Large intestine (tissue), 3 donors: Measurements from ENCODE around the gene ACBD5. TPM values are rescaled to one million over a fixed set of nuclear protein-coding genes. Genes with fewer than 3 reads are reported as not detected.

ENCODE experiments used
- DNase-seq, 2 donors: peaks; one replicate each; pipeline versions ENCODE4 v3.0.0 to v3.0.0-alpha.2; 2013
- H3K27ac ChIP-seq: one replicate; pipeline ENCODE4 v1.5.1; 2013; ENCODE audit warnings: low read length
- H3K27me3 ChIP-seq: 2 replicates; pipeline ENCODE4 v1.6.1; 2013; ENCODE audit warnings: low read length; ENCODE audit not compliant: control insufficient read depth, insufficient read depth
- H3K36me3 ChIP-seq: 2 replicates; pipeline ENCODE4 v1.6.1; 2013; ENCODE audit warnings: low read length; ENCODE audit not compliant: control insufficient read depth, insufficient read depth
- H3K4me1 ChIP-seq: one replicate; pipeline ENCODE4 v1.6.1; 2013; ENCODE audit warnings: low read length; ENCODE audit not compliant: control insufficient read depth, insufficient read depth
- H3K4me3 ChIP-seq: one replicate; pipeline ENCODE4 v1.5.1; 2013; ENCODE audit warnings: low read length
- H3K9me3 ChIP-seq: one replicate; pipeline ENCODE4 v1.6.1; 2013; ENCODE audit warnings: mild to moderate bottlenecking, low read depth, low read length, moderate library complexity; ENCODE audit not compliant: control insufficient read depth
- WGBS: methylation state at CpG from one replicate; pipeline ENCODE4 v1.1.5; 2013; ENCODE audit warnings: low lambda C conversion rate; ENCODE audit not compliant: insufficient coverage; 5-methylcytosine and 5-hydroxymethylcytosine counted together
- polyA plus RNA-seq: library from polyadenylated mRNA; unstranded; fragments of 120-200 nt; gene quantifications from one replicate; pipeline ENCODE4 v1.2.1, GENCODE V29; 2013

The ACBD5 gene
- polyA plus RNA-seq, 1 donor = 44.0 TPM

DNA sequence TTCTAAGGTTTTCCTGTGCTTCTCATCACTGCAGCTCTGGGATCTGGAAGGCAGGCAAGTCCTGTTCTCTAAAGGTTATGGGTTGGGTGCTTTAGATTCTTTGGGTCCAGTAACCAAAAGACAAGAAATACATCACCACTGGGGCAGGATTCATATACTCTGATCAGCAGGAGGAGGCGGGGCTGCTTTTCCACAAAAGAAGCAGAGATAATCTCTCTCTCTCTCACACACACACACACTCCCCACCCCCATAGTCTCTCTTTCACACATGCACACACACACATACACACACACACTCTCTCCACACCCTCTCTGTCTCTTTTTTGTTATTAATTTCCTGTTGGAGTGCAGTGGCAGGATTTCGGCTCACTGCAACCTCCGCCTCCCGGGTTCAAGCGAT, 13.0 kb upstream of the ACBD5 start:
- WGBS = no CpG with 5 or more reads among the region's 5 CpGs
- Histone ChIP-seq H3K36me3 (no peaks in the 10 kb centered on the region), H3K4me3 (no peak overlapping the region), H3K4me1 (peaks cover 2% of the 10 kb centered on the region), H3K27me3 (peaks cover 18% of the 10 kb centered on the region), H3K27ac (no peak overlapping the region), H3K9me3 (peaks cover 8% of the 10 kb centered on the region)
- no peak for DNase-seq

DNA sequence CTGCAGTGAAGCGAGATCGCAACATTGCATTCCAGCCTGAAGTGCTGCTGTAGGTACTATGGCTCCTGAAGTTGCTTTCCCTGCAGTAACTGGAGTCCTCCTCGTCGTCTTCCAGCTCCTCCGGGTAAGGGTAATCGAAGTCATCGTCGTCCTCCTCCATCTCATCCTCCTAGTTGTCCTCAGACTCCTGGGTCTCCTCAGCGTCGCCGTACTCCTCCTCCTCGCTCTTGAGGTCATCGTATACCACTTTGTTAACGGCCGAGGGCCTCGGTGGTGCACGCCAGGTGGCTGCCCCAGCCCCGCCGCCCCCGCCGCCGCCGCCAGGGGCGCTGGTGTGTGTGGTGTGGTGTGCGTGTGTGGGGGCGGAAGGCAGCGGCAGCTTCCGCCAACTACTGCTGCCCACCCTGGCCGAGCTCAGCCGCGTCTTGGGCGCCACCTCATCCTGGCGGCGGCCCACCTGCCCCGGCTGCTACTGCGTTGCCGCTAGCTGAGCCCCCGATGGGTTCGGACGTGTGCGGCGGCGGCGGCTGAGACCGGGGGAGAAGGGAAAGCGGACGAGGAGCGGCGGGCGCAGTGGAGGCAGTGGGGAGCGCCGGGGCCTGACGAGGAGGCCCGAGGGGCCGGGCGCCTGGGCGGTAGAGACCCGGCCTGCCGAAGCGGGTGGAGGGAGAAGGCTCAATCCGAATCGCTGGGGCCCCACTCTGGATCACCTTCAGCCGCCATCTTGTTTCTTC, 11.8 kb upstream of the ACBD5 start:
- DNase-seq = peak; percentile 48 to 73
- peaks cover 6% of the 10 kb centered on the region for H3K27me3 ChIP-seq
- peaks cover 8% of the 10 kb centered on the region for H3K9me3 ChIP-seq
- no CpG with 5 or more reads among the region's 63 CpGs for WGBS
- H3K27ac ChIP-seq = peak overlapping the region; percentile 73
- peak overlapping the region; percentile 74 for H3K4me3 ChIP-seq
- H3K36me3 ChIP-seq = no peaks in the 10 kb centered on the region
- peaks cover 3% of the 10 kb centered on the region for H3K4me1 ChIP-seq

DNA sequence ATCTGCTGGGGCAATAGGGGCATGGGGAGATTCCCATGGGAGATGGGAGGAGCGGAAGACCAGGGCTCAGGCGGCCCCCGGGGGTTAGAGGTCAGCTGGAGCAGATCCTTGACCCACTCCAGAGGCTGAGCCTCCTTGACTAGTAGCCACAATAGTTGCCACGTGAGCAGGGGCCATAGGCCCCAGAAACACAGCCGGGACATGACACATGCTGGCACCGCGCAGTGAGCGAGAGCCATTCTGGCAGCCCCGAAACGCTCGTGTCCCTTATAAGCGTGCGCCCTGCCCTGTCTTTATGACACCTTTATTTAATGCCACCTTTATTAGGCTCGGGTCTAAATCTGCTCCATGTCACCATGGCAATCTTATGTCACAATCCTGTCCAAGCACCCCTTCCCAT, 11.0 kb upstream of the ACBD5 start:
- WGBS = no CpG with 5 or more reads among the region's 14 CpGs
- no peak overlapping the region for H3K27ac ChIP-seq
- H3K4me3 ChIP-seq = no peak overlapping the region
- no peak for DNase-seq
- peaks cover 9% of the 10 kb centered on the region for H3K4me1 ChIP-seq
- H3K36me3 ChIP-seq = no peaks in the 10 kb centered on the region
- H3K27me3 ChIP-seq = no peaks in the 10 kb centered on the region
- H3K9me3 ChIP-seq = peaks cover 5% of the 10 kb centered on the region

DNA sequence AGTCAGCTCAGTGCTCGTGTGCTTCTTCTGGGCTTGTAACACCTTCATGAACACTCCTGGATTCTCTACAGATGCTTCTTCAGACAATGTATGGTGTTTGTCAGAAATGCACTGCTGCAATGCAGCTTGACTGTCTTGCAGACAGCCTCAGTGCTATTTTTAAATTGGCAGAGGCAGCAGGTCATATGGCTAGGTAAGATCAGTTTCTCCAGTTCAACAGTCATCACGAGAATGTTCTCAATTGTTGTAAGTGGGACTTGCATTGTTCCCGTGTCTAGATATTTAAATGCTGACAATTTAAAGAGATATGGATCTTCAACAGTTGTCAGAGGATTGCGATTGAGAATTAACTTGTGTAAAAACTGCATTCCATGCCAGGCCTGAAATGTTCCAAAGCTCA, 7.6 kb upstream of the ACBD5 start:
- WGBS = 83% methylated on average over 1 of the region's 4 CpGs
- H3K27me3 ChIP-seq = no peaks in the 10 kb centered on the region
- H3K27ac ChIP-seq = no peak overlapping the region
- DNase-seq = no peak
- no peak overlapping the region for H3K4me3 ChIP-seq
- peaks cover 14% of the 10 kb centered on the region for H3K4me1 ChIP-seq
- H3K9me3 ChIP-seq = no peaks in the 10 kb centered on the region
- H3K36me3 ChIP-seq = no peaks in the 10 kb centered on the region

DNA sequence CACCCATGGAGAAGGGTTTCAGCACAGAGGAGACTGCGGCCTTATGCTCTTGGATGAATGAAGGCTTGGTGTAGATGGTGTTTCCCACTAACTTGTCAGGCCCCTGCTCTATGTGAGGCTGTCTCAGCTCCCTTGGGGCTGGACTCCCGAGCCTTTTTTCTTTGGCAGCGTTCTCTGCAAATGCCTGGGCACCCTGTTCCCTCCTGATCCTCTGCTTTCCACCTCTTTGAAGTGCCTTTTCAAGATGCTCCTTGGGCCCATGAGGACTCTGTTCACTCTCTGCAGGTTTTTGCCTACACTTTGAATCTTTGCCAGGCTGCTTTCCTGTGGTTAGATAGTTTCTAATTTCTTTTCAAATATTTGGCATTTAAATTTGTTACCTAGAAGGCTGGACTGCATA, 6.8 kb upstream of the ACBD5 start:
- WGBS = no CpG with 5 or more reads among the region's 3 CpGs
- no peaks in the 10 kb centered on the region for H3K9me3 ChIP-seq
- H3K27me3 ChIP-seq = no peaks in the 10 kb centered on the region
- H3K36me3 ChIP-seq = no peaks in the 10 kb centered on the region
- no peak overlapping the region for H3K4me3 ChIP-seq
- DNase-seq = no peak
- H3K4me1 ChIP-seq = peaks cover 17% of the 10 kb centered on the region
- no peak overlapping the region for H3K27ac ChIP-seq

DNA sequence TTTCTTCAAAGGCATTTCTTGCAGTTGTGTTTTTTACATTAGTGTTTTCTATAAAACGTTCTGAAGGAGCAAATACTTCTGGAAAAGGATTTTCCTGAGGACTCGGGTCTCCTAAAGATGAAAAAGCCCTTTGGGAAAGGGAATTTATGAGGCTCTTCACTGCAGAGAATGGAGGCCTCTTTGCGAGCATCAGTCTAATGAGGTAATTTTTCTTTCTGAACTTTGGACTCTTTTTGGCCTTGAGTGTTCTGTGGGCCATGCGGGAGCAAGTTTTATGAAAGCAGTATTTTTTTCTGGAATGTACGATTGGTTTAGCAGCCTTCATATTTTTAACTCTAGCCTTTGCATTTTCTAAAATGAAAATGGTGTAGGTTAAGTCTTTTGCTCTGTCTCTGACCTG, 6.4 kb upstream of the ACBD5 start:
- no peak overlapping the region for H3K4me3 ChIP-seq
- 17% methylated on average over 1 of the region's 5 CpGs for WGBS
- peaks cover 14% of the 10 kb centered on the region for H3K4me1 ChIP-seq
- no peaks in the 10 kb centered on the region for H3K9me3 ChIP-seq
- no peaks in the 10 kb centered on the region for H3K36me3 ChIP-seq
- DNase-seq = peak; percentile 24 to 70
- no peak overlapping the region for H3K27ac ChIP-seq
- H3K27me3 ChIP-seq = no peaks in the 10 kb centered on the region

DNA sequence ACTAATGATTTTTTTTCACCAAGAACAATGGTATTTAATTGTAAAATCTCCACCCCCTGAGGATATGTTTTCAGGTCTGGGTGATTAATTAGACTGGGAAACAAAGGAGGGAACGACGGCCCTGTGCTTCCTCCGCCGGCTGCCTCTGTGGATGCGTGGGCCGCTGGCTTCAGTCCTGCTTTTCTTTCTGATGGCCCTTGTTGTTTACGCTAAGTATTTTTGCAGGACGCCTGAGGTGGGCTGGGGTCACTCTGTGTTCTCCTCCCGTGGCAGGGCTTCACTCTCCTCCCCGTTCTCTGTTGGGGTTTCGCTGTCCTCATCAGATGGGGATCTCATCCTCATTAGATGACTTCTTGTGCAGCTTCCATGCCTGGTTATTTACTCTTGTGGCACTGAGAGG, 5.2 kb upstream of the ACBD5 start:
- DNase-seq = no peak
- no peak overlapping the region for H3K4me3 ChIP-seq
- WGBS = no CpG with 5 or more reads among the region's 11 CpGs

DNA sequence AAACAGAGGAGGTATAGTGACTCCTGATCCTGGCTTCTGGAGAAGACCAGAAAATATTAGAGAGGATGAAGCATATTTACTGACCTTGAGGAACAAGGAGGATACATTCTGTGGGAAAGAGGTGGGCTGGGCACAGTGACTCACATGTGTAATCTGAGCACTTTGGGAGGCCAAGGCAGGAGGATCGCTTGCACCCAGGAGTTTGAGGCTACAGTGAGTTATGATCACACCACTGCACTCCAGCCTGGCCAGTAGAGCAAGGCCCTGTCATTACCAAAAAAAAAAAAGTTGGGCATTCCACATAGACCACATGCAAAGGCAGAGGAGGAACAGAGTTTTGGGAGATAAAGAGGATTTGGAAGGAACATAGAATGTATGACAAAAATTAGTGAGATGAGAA, 4.4 kb upstream of the ACBD5 start:
- no peak for DNase-seq
- no CpG with 5 or more reads among the region's 1 CpG for WGBS

More for the DNA sequence above, 5.2 kb upstream of the ACBD5 start:
- no peaks in the 10 kb centered on the region for H3K27me3 ChIP-seq
- H3K36me3 ChIP-seq = no peaks in the 10 kb centered on the region
- no peak overlapping the region for H3K27ac ChIP-seq
- no peaks in the 10 kb centered on the region for H3K9me3 ChIP-seq
- H3K4me1 ChIP-seq = peaks cover 19% of the 10 kb centered on the region

DNA sequence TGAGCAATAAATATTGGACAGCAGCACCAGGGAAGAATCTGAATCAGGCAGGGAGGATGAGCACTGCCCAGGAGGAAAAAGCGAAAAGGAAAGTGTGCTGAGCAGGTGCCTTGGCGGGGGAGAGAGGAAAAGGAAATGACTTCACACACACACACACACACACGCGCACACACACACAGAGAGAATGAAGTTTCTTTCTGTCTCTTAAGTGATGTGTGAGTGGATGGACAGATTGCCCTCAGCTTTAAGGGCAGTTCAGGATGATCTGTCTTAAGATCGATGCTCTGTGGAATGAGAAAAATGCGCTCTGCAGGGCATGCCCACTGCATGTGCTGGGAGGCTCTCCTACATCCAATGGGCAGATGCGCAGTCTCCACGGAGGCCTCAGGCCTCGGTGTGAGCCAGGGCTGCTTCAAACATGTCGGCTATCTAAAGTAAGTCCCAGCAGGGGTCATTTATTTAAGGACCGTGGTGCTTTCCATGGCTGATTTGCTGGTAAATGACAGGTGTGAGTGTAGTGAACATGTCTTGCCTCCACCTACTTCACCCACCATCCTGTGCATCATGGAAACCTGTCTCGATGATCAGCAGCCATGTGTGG, 2.5 kb upstream of the ACBD5 start:
- H3K4me1 ChIP-seq = peaks cover 22% of the 10 kb centered on the region
- H3K36me3 ChIP-seq = peaks cover 2% of the 10 kb centered on the region
- no peaks in the 10 kb centered on the region for H3K9me3 ChIP-seq
- no peaks in the 10 kb centered on the region for H3K27me3 ChIP-seq
- WGBS = no CpG with 5 or more reads among the region's 12 CpGs
- DNase-seq = peak; percentile 77 to 92
- peak overlapping the region; percentile 93 for H3K27ac ChIP-seq
- H3K4me3 ChIP-seq = peak overlapping the region; percentile 87

More for the DNA sequence above, 4.4 kb upstream of the ACBD5 start:
- H3K27me3 ChIP-seq = no peaks in the 10 kb centered on the region
- peaks cover 19% of the 10 kb centered on the region for H3K4me1 ChIP-seq
- no peaks in the 10 kb centered on the region for H3K9me3 ChIP-seq
- no peak overlapping the region for H3K4me3 ChIP-seq
- no peaks in the 10 kb centered on the region for H3K36me3 ChIP-seq
- no peak overlapping the region for H3K27ac ChIP-seq

DNA sequence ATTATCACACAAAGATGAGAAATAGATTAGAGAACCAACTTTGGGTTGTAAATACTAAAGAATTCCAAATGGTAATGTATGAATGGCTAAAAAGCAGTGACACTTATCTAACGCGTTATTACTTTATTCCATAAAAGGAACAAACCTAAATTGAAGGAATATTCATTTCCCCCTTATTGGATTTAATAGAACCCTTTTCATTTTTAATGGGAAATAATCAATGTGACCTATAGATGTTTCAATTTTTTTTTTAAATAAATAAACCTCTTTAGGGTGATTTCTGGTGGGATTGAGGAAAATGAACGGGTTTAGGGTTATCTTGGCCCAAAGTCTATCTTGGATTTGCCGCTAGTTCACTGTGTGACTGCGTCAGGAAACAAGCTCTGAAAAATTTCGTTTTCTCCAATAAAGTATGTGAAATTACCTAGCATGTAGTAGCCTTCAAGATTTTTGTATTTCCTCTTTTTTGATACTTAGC, 1.9 kb upstream of the ACBD5 start:
- Histone ChIP-seq H3K27ac (peak overlapping the region; percentile 93), H3K9me3 (no peaks in the 10 kb centered on the region), H3K36me3 (peaks cover 2% of the 10 kb centered on the region), H3K4me1 (peaks cover 22% of the 10 kb centered on the region), H3K4me3 (peak overlapping the region; percentile 87), H3K27me3 (no peaks in the 10 kb centered on the region)
- 0% methylated on average over 2 of the region's 6 CpGs for WGBS
- no peak for DNase-seq
